Progenitor cell of endocrine pancreas (in vitro differentiated cells): ENCODE data around the gene ENOPH1. TPM values are rescaled to one million over a fixed set of nuclear protein-coding genes. Genes with fewer than 3 reads are reported as not detected.

Experiments
- DNase-seq: peaks from one replicate; pipeline ENCODE4 v3.0.0; 2021; ENCODE audit warnings: low spot score; ENCODE audit not compliant: unreplicated experiment
- H3K27ac Mint-ChIP-seq: 2 replicates; pipeline ENCODE4 v1.8.0; 2021; ENCODE audit warnings: mild to moderate bottlenecking, moderate library complexity, mixed read lengths
- H3K27me3 Mint-ChIP-seq: 2 replicates; pipeline ENCODE4 v1.8.0; 2021; ENCODE audit warnings: mixed read lengths
- H3K36me3 Mint-ChIP-seq: 2 replicates; pipeline ENCODE4 v1.8.0; 2022; ENCODE audit warnings: mixed read lengths; ENCODE audit not compliant: insufficient read depth
- H3K4me1 Mint-ChIP-seq: 2 replicates; pipeline ENCODE4 v1.8.0; 2021; ENCODE audit warnings: low read depth, mixed read lengths
- H3K4me3 Mint-ChIP-seq: 2 replicates; pipeline ENCODE4 v1.8.0; 2021; ENCODE audit warnings: low read depth, mild to moderate bottlenecking, moderate library complexity, mixed read lengths
- H3K9me3 Mint-ChIP-seq: 2 replicates; pipeline ENCODE4 v1.8.0; 2021; ENCODE audit warnings: low read depth, mixed read lengths
- CTCF ChIP-seq: fragments of 200-600 bp; sonication (generic); IDR thresholded peaks from one replicate; pipeline ENCODE4 v1.5.0; 2021; ENCODE audit warnings: antibody characterized with exemption, mild to moderate bottlenecking; ENCODE audit not compliant: unreplicated experiment
- total RNA-seq: library from RNA; stranded (reverse); gene quantifications from 2 replicates; pipeline ENCODE4 v1.2.1, GENCODE V29; 2021

ENOPH1 gene
- total RNA-seq, 1 donor from 2014 or later: 34.0 TPM

- H3K4me3 Mint-ChIP-seq: no peak overlapping the region
- TF ChIP-seq CTCF: no peak
- H3K27ac Mint-ChIP-seq: no peak overlapping the region
- H3K27me3 Mint-ChIP-seq: no peaks in the 10 kb centered on the region
- no peaks in the 10 kb centered on the region for H3K9me3 Mint-ChIP-seq
- DNase-seq: no peak
- peaks cover 1% of the 10 kb centered on the region for H3K36me3 Mint-ChIP-seq
- H3K4me1 Mint-ChIP-seq: peaks cover 7% of the 10 kb centered on the region
Observed at GRCh38 chr4:82500435-82501153, 70.2 kb downstream of the ENOPH1 start.

- Mint-ChIP-seq H3K4me1 (peaks cover 7% of the 10 kb centered on the region), H3K4me3 (no peak overlapping the region), H3K36me3 (peaks cover 1% of the 10 kb centered on the region), H3K9me3 (no peaks in the 10 kb centered on the region), H3K27me3 (no peaks in the 10 kb centered on the region), H3K27ac (no peak overlapping the region)
- TF ChIP-seq CTCF: no peak
- no peak for DNase-seq
Observed at GRCh38 chr4:82501154-82501442, 70.7 kb downstream of the ENOPH1 start.

GRCh38 chr4:82508011-82508410 is 77.6 kb downstream of the ENOPH1 start:
- no peak for TF ChIP-seq CTCF
- Mint-ChIP-seq H3K27me3 (no peaks in the 10 kb centered on the region), H3K36me3 (peaks cover 1% of the 10 kb centered on the region), H3K4me3 (no peak overlapping the region), H3K27ac (no peak overlapping the region), H3K4me1 (peaks cover 6% of the 10 kb centered on the region), H3K9me3 (no peaks in the 10 kb centered on the region)
- no peak for DNase-seq

- no peak overlapping the region for H3K4me3 Mint-ChIP-seq
- no peak for TF ChIP-seq CTCF
- H3K27ac Mint-ChIP-seq: no peak overlapping the region
- H3K36me3 Mint-ChIP-seq: no peaks in the 10 kb centered on the region
- peaks cover 8% of the 10 kb centered on the region for H3K4me1 Mint-ChIP-seq
- no peaks in the 10 kb centered on the region for H3K9me3 Mint-ChIP-seq
- DNase-seq: no peak
- no peaks in the 10 kb centered on the region for H3K27me3 Mint-ChIP-seq
Observed at GRCh38 chr4:82508806-82509428, 78.5 kb downstream of the ENOPH1 start.

GRCh38 chr4:82510216-82510615 is 79.8 kb downstream of the ENOPH1 start:
- H3K9me3 Mint-ChIP-seq: no peaks in the 10 kb centered on the region
- TF ChIP-seq CTCF: no peak
- no peak overlapping the region for H3K27ac Mint-ChIP-seq
- H3K36me3 Mint-ChIP-seq: no peaks in the 10 kb centered on the region
- H3K4me1 Mint-ChIP-seq: peaks cover 8% of the 10 kb centered on the region
- H3K4me3 Mint-ChIP-seq: no peak overlapping the region
- no peaks in the 10 kb centered on the region for H3K27me3 Mint-ChIP-seq
- no peak for DNase-seq

Other genes starting within 250 kb of the ENOPH1 start
- 400 and 416 TPM in 2 replicates for gene HNRNPD, start 56.6 kb upstream of the ENOPH1 start, total RNA-seq
- gene HNRNPDL, start 128 bp upstream of the ENOPH1 start, total RNA-seq: 535 and 549 TPM in 2 replicates
- gene TMEM150C, start 131.4 kb downstream of the ENOPH1 start, total RNA-seq: 7.3 and 8.6 TPM in 2 replicates